Activated CD8-positive, alpha-beta memory T cell treated with anti-CD3 and anti-CD28 coated beads, Interleukin-2, amount 10 ng/mL, durations not matched to agents 7 days and 5 days (primary cell): ENCODE data around the gene PCDHB3. TPM values are rescaled to one million over a fixed set of nuclear protein-coding genes. Genes with fewer than 3 reads are reported as not detected.
"Not testable (repeated sequence)": the region's sequence is repeated elsewhere in the genome, so short reads cannot be mapped to it uniquely, and the experiment has no call there.

Source experiments
- ATAC-seq: fragments of 150-1000 bp; cut with Tn5 transposase; one replicate; pipeline ENCODE4 v1.10.0; 2021; ENCODE audit warnings: moderate library complexity
- CTCF ChIA-PET: fragments of 350-600 bp; sonication (Branson Sonifier 250); formaldehyde crosslinking; loops from one replicate; lab custom pipeline; 2021; ENCODE audit warnings: antibody characterized with exemption; lab: Charles Lee
- DNase-seq: peaks from one replicate; pipeline ENCODE4 v3.0.0-alpha.2; 2020
- H3K27ac Mint-ChIP-seq: one replicate; pipeline ENCODE4 v1.8.0; 2021; ENCODE audit warnings: mild to moderate bottlenecking, mixed read lengths
- H3K27me3 Mint-ChIP-seq: one replicate; pipeline ENCODE4 v1.8.0; 2021; ENCODE audit warnings: mixed read lengths
- H3K36me3 Mint-ChIP-seq: one replicate; pipeline ENCODE4 v1.8.0; 2021; ENCODE audit warnings: mild to moderate bottlenecking, mixed read lengths
- H3K4me1 Mint-ChIP-seq: one replicate; pipeline ENCODE4 v1.8.0; 2021; ENCODE audit warnings: mixed read lengths
- H3K4me3 Mint-ChIP-seq: one replicate; pipeline ENCODE4 v1.8.0; 2021; ENCODE audit warnings: mild to moderate bottlenecking, moderate library complexity, mixed read lengths
- H3K9me3 Mint-ChIP-seq: one replicate; pipeline ENCODE4 v1.8.0; 2022; ENCODE audit warnings: low read depth, mixed read lengths
- total RNA-seq, 2 experiments: library from RNA; stranded (reverse); gene quantifications; one replicate each; pipeline ENCODE4 v1.2.3, GENCODE V29; 2021

Gene PCDHB3
- total RNA-seq, 2 experiments from 2014 or later: not detected

DNA sequence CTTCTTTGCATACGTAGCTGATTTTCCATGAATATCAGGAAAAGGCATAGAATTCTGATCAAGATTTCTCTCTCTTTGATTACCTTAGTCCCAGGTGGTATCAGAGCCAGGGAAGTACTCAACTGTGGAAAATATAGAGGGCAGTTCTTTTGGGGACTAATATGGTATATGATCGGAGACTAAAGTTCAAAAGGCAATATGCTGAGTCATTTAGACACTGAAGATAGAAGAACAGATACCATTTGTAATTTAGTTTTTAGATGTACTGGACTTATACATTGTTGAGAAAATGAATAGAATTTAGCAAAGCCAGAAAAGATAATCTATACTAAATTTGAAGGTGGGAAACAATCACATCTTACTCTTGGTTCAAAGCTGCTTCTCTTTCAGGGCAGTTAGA lies 5.1 kb downstream of the PCDHB3 start:
- CTCF ChIA-PET: no interaction called here

GRCh38 chr5:141119250-141119649 lies 19.0 kb downstream of the PCDHB3 start:
- ATAC-seq: no peak
- Mint-ChIP-seq H3K27me3 (peaks cover 4% of the 10 kb centered on the region), H3K4me1 (no peaks in the 10 kb centered on the region), H3K36me3 (no peaks in the 10 kb centered on the region), H3K4me3 (no peak overlapping the region), H3K27ac (no peak overlapping the region), H3K9me3 (peaks cover 8% of the 10 kb centered on the region)
- CTCF ChIA-PET: no interaction called here
- DNase-seq: no peak

More for the DNA sequence above, 5.1 kb downstream of the PCDHB3 start:
- Mint-ChIP-seq H3K4me1 (peaks cover under 1% of the 10 kb centered on the region), H3K4me3 (no peak overlapping the region), H3K9me3 (peaks cover 7% of the 10 kb centered on the region), H3K27ac (no peak overlapping the region), H3K36me3 (no peaks in the 10 kb centered on the region), H3K27me3 (peaks cover 1% of the 10 kb centered on the region)
- ATAC-seq (no peak), DNase-seq (no peak)

DNA sequence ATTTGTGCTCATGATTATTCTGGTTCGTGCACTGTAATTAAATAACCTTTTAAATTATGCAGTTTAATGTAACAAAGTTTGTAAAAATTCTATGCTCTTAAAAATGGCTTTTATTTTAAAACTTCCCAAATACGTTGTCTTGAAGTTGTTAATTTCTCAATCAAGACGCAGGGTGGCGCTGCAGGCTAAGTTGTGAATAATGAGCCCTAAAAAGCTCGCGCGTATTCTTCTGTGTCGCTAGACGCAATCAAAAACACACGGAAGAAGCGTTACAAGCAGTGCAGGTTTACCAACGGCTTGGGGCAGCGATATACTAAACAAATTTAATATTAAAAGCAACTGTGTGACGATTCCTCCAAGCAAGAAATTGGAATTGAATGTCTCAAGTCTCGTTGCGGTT lies 21.3 kb downstream of the PCDHB3 start, which contains the start of gene PCDHB4:
Gene PCDHB4, plus strand, starts transcription at position 256 of the 400 bp plus-strand sequence. CDS start 181 bp downstream, outside the sequence.
- no peaks in the 10 kb centered on the region for H3K4me1 Mint-ChIP-seq
- H3K27me3 Mint-ChIP-seq: peaks cover 4% of the 10 kb centered on the region
- no peaks in the 10 kb centered on the region for H3K36me3 Mint-ChIP-seq
- ATAC-seq: no peak
- H3K27ac Mint-ChIP-seq: no peak within 1 kb of the TSS
- H3K4me3 Mint-ChIP-seq: no peak within 1 kb of the TSS
- H3K9me3 Mint-ChIP-seq: peaks cover 8% of the 10 kb centered on the region
- CTCF ChIA-PET: no interaction called here
- no peak for DNase-seq

GRCh38 chr5:141121985-141122384 lies 21.7 kb downstream of the PCDHB3 start:
- CTCF ChIA-PET: no interaction called here
- H3K27ac Mint-ChIP-seq: no peak overlapping the region
- H3K36me3 Mint-ChIP-seq: no peaks in the 10 kb centered on the region
- no peak overlapping the region for H3K4me3 Mint-ChIP-seq
- peaks cover 4% of the 10 kb centered on the region for H3K27me3 Mint-ChIP-seq
- peaks cover 6% of the 10 kb centered on the region for H3K9me3 Mint-ChIP-seq
- no peaks in the 10 kb centered on the region for H3K4me1 Mint-ChIP-seq
- ATAC-seq: no peak
- DNase-seq: no peak

DNA sequence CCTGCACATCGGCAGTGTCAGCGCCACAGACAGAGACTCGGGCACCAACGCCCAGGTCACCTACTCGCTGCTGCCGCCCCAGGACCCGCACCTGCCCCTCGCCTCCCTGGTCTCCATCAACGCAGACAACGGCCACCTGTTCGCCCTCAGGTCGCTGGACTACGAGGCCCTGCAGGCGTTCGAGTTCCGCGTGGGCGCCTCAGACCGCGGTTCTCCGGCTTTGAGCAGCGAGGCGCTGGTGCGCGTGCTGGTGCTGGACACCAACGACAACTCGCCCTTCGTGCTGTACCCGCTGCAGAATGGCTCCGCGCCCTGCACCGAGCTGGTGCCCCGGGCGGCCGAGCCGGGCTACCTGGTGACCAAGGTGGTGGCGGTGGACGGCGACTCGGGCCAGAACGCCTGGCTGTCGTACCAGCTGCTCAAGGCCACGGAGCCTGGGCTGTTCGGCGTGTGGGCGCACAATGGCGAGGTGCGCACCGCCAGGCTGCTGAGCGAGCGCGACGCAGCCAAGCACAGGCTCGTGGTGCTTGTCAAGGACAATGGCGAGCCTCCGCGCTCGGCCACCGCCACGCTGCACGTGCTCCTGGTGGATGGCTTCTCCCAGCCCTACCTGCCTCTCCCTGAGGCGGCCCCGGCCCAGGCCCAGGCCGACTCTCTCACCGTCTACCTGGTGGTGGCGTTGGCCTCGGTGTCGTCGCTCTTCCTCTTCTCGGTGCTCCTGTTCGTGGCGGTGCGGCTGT lies 23.3 kb downstream of the PCDHB3 start:
- not testable (repeated sequence) for H3K9me3 Mint-ChIP-seq, ATAC-seq, H3K4me3 Mint-ChIP-seq

DNA sequence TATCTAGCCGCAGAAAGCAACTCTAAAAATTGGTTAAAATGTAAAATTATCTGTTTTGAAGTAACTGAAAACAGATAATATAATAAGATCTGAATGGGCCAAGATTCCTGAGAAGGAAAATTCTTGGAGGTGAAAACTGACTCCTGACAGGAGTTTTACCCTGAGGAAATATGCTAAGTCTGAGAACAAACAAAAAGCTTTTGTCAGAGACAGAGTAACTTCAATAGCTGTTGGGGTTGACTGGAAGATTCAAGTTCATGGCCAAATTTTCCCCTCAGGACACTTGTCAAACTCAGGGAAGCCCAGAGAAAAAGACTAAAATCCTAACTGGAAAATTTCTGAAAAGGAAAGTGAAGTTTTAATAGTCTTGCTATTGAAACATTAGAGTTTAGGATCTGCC lies 27.0 kb downstream of the PCDHB3 start:
- Mint-ChIP-seq H3K27ac (no peak overlapping the region), H3K36me3 (no peaks in the 10 kb centered on the region), H3K4me1 (no peaks in the 10 kb centered on the region), H3K9me3 (peaks cover 6% of the 10 kb centered on the region), H3K4me3 (no peak overlapping the region), H3K27me3 (peaks cover 4% of the 10 kb centered on the region)
- DNase-seq (no peak), ATAC-seq (no peak)
- CTCF ChIA-PET: no interaction called here

More for the DNA sequence above, 23.3 kb downstream of the PCDHB3 start:
- H3K4me1 Mint-ChIP-seq, H3K36me3 Mint-ChIP-seq, DNase-seq, H3K27me3 Mint-ChIP-seq, H3K27ac Mint-ChIP-seq, CTCF ChIA-PET: not testable (repeated sequence)

DNA sequence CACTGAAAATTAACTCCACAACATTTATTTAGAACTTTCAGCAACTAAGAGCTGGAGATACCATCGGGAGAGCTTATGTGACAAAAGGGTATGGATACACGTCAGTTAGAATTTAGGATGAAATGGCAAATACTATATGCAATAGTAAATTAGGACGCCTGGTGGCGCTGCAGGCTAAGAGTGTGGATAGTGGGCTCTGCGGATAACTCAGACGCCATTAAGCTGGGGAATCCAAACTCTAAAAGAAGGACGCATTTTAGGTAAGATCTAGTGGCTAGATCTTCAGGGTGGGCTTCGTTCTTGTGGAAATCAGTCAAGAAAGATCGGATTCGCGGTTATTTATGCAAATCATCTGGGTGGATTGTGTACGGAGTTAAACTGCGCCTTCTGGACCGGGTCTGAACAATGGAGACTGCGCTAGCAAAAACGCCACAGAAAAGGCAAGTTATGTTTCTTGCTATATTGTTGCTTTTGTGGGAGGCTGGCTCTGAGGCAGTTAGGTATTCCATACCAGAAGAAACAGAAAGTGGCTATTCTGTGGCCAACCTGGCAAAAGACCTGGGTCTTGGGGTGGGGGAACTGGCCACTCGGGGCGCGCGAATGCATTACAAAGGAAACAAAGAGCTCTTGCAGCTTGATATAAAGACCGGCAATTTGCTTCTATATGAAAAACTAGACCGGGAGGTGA lies 34.9 kb downstream of the PCDHB3 start, which contains the start of gene PCDHB5:
Gene PCDHB5, plus strand, starts transcription at position 177 of the 688 bp plus-strand sequence. Its CDS starts 229 bp downstream, at position 406.
- DNase-seq: no peak
- H3K4me3 Mint-ChIP-seq: no peak within 1 kb of the TSS

GRCh38 chr5:141135718-141136266 lies 35.5 kb downstream of the PCDHB3 start:
- CTCF ChIA-PET: no interaction called here
- H3K27me3 Mint-ChIP-seq: no peaks in the 10 kb centered on the region
- no peak overlapping the region for H3K4me3 Mint-ChIP-seq
- H3K9me3 Mint-ChIP-seq: peaks cover 11% of the 10 kb centered on the region
- no peak for ATAC-seq
- H3K27ac Mint-ChIP-seq: no peak overlapping the region
- no peak for DNase-seq
- H3K4me1 Mint-ChIP-seq: peaks cover 2% of the 10 kb centered on the region
- peaks cover 4% of the 10 kb centered on the region for H3K36me3 Mint-ChIP-seq

More for the DNA sequence above, 34.9 kb downstream of the PCDHB3 start, which contains the start of gene PCDHB5:
- CTCF ChIA-PET: no interaction called here
- Mint-ChIP-seq H3K36me3 (peaks cover 4% of the 10 kb centered on the region), H3K4me1 (peaks cover 2% of the 10 kb centered on the region), H3K9me3 (peaks cover 11% of the 10 kb centered on the region), H3K27ac (no peak within 1 kb of the TSS), H3K27me3 (no peaks in the 10 kb centered on the region)
- ATAC-seq: no peak

- H3K27ac Mint-ChIP-seq, H3K27me3 Mint-ChIP-seq, H3K9me3 Mint-ChIP-seq, DNase-seq, H3K4me1 Mint-ChIP-seq, CTCF ChIA-PET, H3K4me3 Mint-ChIP-seq, ATAC-seq, H3K36me3 Mint-ChIP-seq: not testable (repeated sequence)
Observed at GRCh38 chr5:141137346-141137745, 37.1 kb downstream of the PCDHB3 start.

DNA sequence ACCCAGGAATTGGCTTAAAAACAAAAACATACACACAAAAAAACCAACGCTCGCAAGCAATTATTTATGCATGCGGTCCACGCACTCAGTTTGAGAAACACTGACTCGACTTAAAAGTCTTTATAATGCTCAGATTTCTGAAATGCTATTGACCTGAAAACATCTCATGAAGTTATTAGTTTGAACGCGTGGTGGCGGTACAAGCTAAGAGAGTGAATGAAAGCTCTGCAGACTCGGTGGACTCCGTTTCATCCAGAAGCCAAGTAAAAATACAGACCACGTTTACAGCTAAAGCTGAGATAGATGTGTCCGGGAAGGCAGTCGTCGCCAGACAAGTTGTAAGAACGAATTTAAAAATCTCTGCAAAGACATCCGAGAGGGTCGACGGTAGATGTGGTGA lies 49.5 kb downstream of the PCDHB3 start, which contains the start of gene PCDHB6:
Gene PCDHB6, plus strand, starts transcription at position 246 of the 400 bp plus-strand sequence. CDS start 201 bp downstream, outside the sequence.
- peaks cover 8% of the 10 kb centered on the region for H3K9me3 Mint-ChIP-seq
- ATAC-seq (no peak), DNase-seq (no peak)
- no peaks in the 10 kb centered on the region for H3K27me3 Mint-ChIP-seq
- peaks cover 6% of the 10 kb centered on the region for H3K36me3 Mint-ChIP-seq
- H3K27ac Mint-ChIP-seq: no peak within 1 kb of the TSS
- CTCF ChIA-PET: no interaction called here
- H3K4me1 Mint-ChIP-seq: no peaks in the 10 kb centered on the region
- H3K4me3 Mint-ChIP-seq: no peak within 1 kb of the TSS

GRCh38 chr5:141150224-141150992 lies 50.1 kb downstream of the PCDHB3 start:
- no peaks in the 10 kb centered on the region for H3K27me3 Mint-ChIP-seq
- ATAC-seq (no peak), DNase-seq (no peak)
- peaks cover 8% of the 10 kb centered on the region for H3K9me3 Mint-ChIP-seq
- CTCF ChIA-PET: no interaction called here
- H3K36me3 Mint-ChIP-seq: peaks cover 6% of the 10 kb centered on the region
- no peaks in the 10 kb centered on the region for H3K4me1 Mint-ChIP-seq
- H3K4me3 Mint-ChIP-seq: no peak overlapping the region
- no peak overlapping the region for H3K27ac Mint-ChIP-seq

DNA sequence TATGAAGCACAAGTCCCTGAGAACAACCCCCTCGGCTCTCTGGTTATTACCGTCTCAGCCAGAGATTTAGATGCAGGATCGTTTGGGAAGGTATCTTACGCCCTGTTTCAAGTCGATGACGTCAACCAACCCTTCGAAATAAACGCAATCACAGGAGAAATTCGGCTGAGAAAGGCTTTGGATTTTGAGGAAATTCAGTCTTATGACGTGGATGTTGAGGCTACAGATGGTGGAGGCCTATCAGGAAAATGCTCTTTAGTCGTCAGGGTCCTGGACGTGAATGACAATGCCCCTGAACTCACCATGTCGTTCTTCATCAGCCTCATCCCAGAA lies 50.7 kb downstream of the PCDHB3 start:
- DNase-seq (no peak), ATAC-seq (no peak)
- no peaks in the 10 kb centered on the region for H3K27me3 Mint-ChIP-seq
- H3K36me3 Mint-ChIP-seq: peaks cover 6% of the 10 kb centered on the region
- no peak overlapping the region for H3K27ac Mint-ChIP-seq
- CTCF ChIA-PET: no interaction called here
- no peak overlapping the region for H3K4me3 Mint-ChIP-seq
- no peaks in the 10 kb centered on the region for H3K4me1 Mint-ChIP-seq
- H3K9me3 Mint-ChIP-seq: peaks cover 8% of the 10 kb centered on the region

GRCh38 chr5:141151632-141152031 lies 51.4 kb downstream of the PCDHB3 start:
- H3K4me1 Mint-ChIP-seq, H3K27ac Mint-ChIP-seq, H3K9me3 Mint-ChIP-seq, ATAC-seq, H3K4me3 Mint-ChIP-seq, DNase-seq, H3K27me3 Mint-ChIP-seq, CTCF ChIA-PET, H3K36me3 Mint-ChIP-seq: not testable (repeated sequence)
